Stimulated activated CD8-positive, alpha-beta memory T cell treated with anti-CD3 and anti-CD28 coated beads, Interleukin-7, amount 100 ng/mL, for 4 hours (primary cell): ENCODE measurements around the gene R3HDML.

ENCODE experiments used
- DNase-seq, 2 donors: peaks; one replicate each; pipeline ENCODE4 v3.0.0-alpha.2; 2020; ENCODE audit warnings: low read depth in 2 of 2

Gene R3HDML

GRCh38 chr20:44400671-44400969 is 63.8 kb downstream of the R3HDML start:
- DNase-seq: no peak
